NOMO-1 (cell line): Measurements from ENCODE around the gene HSD17B13.

ENCODE experiments used
- DNase-seq, 2 experiments: peaks; one replicate each; lab custom pipeline; 2025; ENCODE audit not compliant: unreplicated experiment in 2 of 2; lab: John Stamatoyannopoulos, UW

The HSD17B13 gene

DNA sequence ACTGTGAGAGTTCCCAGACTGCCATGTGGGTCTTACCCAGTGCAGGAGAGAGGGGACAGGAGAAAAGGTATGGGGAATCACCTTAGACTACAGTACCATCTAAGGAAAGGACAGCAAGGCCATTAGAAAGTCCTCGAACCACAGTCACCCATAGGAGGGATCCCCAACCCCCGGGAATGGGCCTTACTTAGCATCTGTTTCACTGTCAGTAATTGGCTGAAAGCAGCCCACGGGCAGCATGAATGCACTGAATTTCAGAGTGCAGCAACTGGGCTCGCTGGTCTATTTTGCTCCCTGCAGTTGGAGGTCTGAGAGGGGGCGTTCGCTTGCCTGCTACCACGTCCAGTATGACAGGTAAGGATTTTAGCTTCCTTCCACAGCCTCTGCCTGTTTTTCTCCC lies 51.9 kb downstream of the HSD17B13 start:
- no peak for DNase-seq

DNA sequence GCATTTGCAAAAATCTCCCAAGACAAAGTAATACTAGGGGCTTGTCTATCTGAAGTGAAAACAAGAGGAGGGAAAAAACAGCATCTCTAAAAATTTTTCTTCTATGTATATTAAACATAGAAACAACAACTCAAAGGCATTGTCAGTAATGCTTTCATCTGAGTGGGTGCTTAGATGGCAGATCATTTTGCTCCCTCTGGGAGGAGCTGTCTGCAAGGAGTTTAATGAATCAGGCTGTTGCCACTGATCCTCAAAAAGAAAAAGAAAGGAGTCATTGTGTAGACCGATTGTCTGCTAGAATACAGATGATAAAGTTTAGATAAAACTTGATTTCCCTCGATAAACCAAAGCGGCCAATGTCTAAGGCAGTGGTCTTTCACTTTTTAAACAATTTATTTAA lies 52.5 kb downstream of the HSD17B13 start:
- DNase-seq: peak in 1 of 2 experiments; percentile 11

DNA sequence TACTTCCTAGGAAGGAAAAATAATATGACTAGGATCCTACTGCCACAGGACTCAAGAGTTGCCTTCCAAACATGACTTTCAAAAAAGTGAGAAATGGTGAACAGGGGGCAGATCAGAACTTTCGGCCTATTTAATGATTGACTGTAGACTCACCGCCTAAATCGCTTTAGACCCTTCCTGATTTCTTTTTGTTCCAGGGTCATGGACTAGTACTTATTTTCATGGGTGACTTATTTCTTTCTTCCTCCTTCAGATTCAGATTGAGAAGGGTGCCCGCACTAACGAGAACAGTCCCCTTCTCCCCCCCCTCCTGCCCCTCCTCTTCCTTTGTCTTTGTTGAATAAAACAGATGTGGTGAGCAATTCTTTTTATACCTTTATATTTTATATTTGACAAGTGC lies 54.3 kb downstream of the HSD17B13 start:
- no peak for DNase-seq

DNA sequence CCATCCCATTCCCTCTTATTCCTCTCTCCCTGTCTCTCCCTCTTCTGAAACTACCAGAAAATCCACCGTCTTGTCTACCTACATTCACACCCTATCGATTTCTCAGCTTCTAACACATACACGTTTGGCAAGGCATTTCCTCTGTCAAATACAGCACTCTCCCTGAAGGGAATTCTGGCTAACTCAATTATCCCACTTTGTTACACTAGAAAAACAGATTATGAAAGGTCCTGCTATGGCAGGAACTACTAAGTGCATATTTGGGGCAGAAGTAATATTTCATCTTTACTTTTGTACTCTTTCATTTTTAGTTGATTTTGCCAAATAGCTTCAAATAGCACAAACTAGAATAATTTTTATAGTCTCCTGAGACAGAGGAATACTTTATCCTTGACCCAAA lies 55.7 kb downstream of the HSD17B13 start:
- no peak for DNase-seq

DNA sequence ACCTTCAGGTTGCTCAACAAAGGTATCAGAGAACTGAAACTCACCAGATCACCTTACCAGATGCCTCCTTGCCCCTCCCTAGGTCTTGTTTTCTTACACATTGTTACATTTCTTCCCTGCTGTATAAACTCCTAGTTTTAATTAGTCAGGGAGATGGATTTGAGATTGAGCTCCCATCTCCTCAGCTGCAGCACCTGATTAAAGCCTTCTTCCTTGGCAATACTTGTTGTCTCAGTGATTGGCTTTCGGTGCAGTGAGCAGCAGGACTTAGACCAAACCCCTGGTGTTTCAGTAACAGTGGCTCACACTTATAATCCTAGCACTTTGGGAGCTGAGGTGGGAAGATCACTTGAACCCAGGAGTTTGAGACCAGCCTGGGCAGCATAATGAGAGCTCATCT lies 59.8 kb downstream of the HSD17B13 start:
- no peak for DNase-seq

DNA sequence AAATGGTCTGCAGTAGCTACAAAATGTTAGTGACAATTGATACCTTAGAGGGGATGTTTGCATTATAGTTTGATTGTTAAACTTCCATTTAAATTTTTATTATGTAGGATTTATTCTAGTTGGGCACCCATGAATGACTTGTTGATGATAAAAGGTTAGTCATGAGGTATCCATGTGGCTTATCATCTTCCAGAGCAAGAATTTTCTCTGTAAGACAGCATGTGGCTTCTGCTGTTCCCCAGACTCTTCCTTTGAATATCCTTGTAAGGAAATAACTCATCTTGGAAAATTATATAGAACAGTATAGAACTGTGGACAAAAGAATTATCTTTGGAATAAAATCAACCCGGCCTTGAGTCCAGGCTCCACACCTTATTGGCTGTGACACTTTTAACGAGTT lies 62.2 kb downstream of the HSD17B13 start:
- DNase-seq: no peak

DNA sequence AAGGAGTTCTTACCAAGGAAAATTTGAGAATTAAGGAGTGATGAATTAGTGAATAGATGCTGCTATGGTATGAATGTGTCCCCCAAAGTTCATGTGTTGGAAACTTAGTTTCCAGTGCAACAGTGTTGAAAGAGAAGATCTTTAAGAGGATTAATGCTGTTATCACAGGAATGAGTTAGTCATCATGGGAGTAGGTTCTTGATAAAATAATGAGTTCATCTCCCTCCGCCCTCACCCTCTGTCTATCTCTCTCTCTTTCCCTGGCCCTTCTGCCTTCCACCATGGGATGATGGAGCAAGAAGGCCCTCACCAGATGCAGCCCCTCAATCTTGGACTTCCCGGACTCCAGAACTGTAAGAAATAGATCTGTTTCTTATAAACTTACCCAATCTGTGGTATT lies 64.0 kb downstream of the HSD17B13 start:
- no peak for DNase-seq

DNA sequence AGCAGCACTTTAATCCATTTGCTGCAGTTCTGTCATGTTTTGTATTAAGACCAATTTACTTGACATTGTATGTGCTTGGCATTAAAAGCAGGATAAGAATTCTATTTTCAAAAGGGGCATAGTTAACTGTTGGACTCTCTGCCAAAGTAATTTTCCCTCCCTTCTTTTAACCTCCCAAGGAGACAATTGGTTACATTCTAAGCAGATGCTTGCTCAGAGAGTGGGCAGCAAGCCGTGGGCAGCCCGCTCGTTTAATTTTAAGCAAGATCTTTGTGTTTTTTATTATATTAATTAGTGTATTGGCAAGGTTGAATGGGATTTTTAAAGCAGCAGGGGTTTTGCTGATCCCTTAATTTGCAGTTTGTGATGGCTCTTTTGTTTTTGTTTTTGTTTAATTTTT lies 65.2 kb downstream of the HSD17B13 start:
- DNase-seq: no peak

DNA sequence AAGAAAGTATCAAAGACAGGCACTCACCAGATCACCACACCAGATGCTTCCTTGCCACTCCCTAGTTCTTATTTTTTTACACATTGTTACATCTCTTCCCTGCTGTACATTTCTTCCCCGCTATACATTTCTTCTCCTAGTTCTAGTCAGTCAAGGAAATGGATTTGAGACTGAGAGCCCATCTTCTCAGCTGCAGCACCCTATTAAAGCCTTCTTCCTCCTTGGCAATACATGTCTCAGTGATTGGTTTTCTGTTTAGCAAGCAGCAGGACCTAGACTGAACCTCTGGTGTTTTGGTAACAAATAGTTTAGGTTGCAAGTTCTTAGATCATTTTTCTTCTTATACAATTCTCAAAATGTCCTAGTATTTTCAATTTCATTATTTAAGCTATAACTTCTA lies 66.9 kb downstream of the HSD17B13 start:
- DNase-seq: no peak
